Fibroblast of villous mesenchyme (primary cell): ENCODE data around the gene TLE7. TPM values are rescaled to one million over a fixed set of nuclear protein-coding genes. Genes with fewer than 3 reads are reported as not detected.

Experiments used
- DNase-seq: peaks from one replicate; pipeline ENCODE4 v3.0.0-alpha.2; 2010; ENCODE audit warnings: low read depth
- H3K4me3 ChIP-seq: 2 replicates; pipeline ENCODE4 v1.5.1; 2011; ENCODE audit warnings: low read depth, mild to moderate bottlenecking, low read length
- total RNA-seq: library from RNA; depleted of rRNA; stranded (reverse); fragments of >200 nt; gene quantifications from 2 replicates; pipeline ENCODE4 v1.2.3, GENCODE V29; 2012
- TF ChIP-seq, protein P1 (sequence below): IDR thresholded peaks from 2 replicates; pipeline ENCODE4 v1.5.1; 2012; ENCODE audit warnings: low read depth, mild to moderate bottlenecking, low read length; ENCODE audit not compliant: insufficient read depth

Gene TLE7
- total RNA-seq, 1 donor, result not detected

DNA sequence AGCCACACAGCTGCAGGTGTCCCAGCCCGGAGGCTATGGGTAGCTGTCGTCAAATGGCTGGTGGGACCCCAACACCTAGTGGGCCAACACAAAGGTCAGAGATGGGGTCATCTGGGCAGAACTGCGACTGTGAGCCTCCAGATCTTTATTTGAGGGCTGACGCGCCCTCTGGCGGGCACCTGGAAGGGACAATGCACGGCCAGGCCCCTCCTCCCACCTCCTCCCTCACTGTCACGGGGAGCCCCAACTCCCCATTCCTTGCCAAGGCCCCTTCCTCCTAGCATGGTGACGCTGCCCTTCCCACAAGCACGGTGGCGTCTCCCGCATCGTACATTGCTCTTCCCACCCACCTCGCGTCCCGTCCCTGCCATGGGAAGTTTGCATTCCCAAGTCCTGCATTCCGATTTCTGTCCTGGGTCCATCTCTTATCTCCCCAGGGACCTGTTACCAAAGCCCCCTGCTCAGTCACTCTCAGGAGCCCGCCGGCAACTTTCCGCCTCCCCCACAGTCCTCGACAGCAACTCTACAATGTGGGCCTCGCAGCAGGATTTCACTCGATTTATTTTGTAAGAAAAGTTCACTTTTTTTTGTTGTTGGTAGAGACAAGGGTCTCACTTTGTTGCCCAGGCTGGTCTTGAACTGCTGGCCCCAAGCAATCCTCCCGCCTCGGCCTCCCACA, 1.0 kb downstream of the TLE7 start:
- H3K4me3 ChIP-seq, result no peak overlapping the region
- TF ChIP-seq, protein P1, sequence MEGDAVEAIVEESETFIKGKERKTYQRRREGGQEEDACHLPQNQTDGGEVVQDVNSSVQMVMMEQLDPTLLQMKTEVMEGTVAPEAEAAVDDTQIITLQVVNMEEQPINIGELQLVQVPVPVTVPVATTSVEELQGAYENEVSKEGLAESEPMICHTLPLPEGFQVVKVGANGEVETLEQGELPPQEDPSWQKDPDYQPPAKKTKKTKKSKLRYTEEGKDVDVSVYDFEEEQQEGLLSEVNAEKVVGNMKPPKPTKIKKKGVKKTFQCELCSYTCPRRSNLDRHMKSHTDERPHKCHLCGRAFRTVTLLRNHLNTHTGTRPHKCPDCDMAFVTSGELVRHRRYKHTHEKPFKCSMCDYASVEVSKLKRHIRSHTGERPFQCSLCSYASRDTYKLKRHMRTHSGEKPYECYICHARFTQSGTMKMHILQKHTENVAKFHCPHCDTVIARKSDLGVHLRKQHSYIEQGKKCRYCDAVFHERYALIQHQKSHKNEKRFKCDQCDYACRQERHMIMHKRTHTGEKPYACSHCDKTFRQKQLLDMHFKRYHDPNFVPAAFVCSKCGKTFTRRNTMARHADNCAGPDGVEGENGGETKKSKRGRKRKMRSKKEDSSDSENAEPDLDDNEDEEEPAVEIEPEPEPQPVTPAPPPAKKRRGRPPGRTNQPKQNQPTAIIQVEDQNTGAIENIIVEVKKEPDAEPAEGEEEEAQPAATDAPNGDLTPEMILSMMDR, result peak; percentile 37
- no peak for DNase-seq

DNA sequence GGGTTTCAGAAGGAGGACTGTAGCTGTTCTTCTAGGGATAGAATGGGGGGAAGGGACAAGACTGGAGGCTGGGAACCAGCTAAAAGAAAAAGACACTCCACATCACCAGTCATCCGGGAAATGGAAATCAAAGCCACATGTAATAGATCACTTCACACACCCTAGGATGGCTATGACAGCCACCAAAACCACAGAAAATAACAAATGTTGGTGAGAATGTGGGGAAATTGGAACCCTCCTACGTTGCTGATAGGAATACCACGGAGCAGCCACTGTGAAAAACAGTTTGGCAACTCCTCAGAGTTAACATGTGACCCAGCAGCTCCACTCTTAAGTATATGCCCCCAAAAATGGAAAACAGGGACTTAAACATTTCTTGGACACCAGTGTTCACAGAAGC, 2.3 kb downstream of the TLE7 start:
- TF ChIP-seq, protein P1, result no peak
- DNase-seq, result peak; percentile 10
- H3K4me3 ChIP-seq, result no peak overlapping the region

GRCh38 chr16:71436473-71436872, 5.4 kb downstream of the TLE7 start:
- TF ChIP-seq, protein P1, result no peak
- no peak for DNase-seq
- no peak overlapping the region for H3K4me3 ChIP-seq

GRCh38 chr16:71432906-71433305, 8.9 kb downstream of the TLE7 start:
- no peak for DNase-seq
- TF ChIP-seq, protein P1, result no peak

GRCh38 chr16:71431991-71432390, 9.9 kb downstream of the TLE7 start:
- H3K4me3 ChIP-seq, result no peak overlapping the region
- TF ChIP-seq, protein P1, result no peak
- DNase-seq, result no peak

More at GRCh38 chr16:71432906-71433305, 8.9 kb downstream of the TLE7 start:
- H3K4me3 ChIP-seq, result no peak overlapping the region

DNA sequence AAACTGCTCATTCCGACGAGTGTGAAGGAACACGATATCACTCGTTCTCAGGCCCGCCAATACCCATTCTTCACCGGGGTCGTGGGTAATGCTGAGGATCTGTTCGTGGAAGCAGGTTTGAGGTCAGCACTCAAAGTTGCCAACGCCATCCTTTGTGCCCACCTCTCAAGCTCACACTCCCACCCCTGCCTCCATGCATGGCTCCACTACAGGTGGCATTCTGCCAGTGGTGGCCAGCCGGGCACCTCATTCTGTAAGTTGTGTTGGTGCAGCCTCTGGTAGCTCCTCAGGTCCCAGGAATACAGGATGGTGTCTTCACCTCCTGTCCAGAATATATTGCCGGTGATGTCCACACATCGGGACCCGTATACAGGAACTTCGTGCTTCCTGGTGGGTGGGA, 10.7 kb downstream of the TLE7 start:
- H3K4me3 ChIP-seq, result no peak overlapping the region
- no peak for DNase-seq
- TF ChIP-seq, protein P1, result no peak

- DNase-seq, result no peak
- H3K4me3 ChIP-seq, result no peak overlapping the region
- TF ChIP-seq, protein P1, result no peak
These were observed 11.1 kb downstream of the TLE7 start for GRCh38 chr16:71430744-71431143.
